H54 (cell line): ENCODE results near the gene MIR17HG.

Experiments used
- DNase-seq: peaks from one replicate; pipeline ENCODE4 v3.0.0; 2011; ENCODE audit warnings: low spot score, mixed read lengths; ENCODE audit not compliant: insufficient read length
- FAIRE-seq: peaks from 3 replicates; lab custom pipeline; 2011; peaks lifted over from hg19 to GRCh38; lab: Jason Lieb, UNC
- POLR2A ChIP-seq: IDR thresholded peaks from 2 replicates; pipeline ENCODE4 v1.6.1; 2011; ENCODE audit warnings: low read depth, mild to moderate bottlenecking, low read length

MIR17HG gene

GRCh38 chr13:91353494-91353893 is 6.0 kb downstream of the MIR17HG start:
- no peak for TF ChIP-seq POLR2A
- FAIRE-seq (no peak), DNase-seq (no peak)

- TF ChIP-seq POLR2A = no peak
- peak; percentile 78 for FAIRE-seq
- DNase-seq = no peak
Measured at GRCh38 chr13:91355099-91355825, 7.8 kb downstream of the MIR17HG start.

DNA sequence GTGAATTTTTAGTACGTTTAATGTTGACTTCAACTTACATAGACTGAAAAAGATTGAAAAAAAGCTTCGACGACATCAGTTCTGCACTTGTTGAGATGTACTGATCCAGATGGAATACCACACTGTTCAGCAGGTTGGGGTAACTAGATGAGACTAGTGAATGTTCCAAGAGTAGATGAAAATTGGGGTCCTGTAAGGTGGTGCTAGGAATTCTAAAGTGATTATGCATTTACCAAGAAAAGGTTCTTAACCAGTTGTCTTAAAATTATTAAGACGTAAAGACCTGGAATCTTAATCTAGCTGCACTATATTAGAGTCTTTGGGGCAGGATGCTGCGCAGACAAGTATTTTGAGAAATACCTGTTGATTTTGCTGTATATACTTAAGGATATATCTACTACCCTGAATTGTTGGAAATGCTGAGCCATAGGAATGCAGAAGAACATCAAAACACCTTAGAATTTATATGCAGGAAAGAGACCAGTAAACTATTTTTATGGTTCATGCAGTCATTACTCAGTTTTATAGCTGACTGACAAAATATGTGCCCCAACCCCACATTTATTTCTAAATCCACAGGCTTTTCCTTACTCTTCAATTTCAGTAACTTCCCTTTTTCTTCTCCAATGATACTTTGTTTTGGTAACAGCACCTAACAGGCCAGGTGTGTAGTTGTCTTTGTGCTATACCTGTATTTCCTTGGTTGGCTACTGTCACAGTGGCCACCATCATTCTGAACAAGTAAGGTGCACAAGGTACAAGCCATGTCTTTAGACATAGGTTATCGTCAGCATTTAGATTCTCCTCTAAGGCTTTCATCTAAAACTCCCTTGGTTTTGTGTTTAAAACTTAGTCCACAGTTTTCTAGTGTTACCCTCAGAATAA is 8.6 kb downstream of the MIR17HG start:
- no peak for DNase-seq
- peak; percentile 33 for FAIRE-seq
- TF ChIP-seq POLR2A = no peak

- DNase-seq (no peak), FAIRE-seq (peak; percentile 60)
- TF ChIP-seq POLR2A = no peak
Measured at GRCh38 chr13:91356919-91357612, 9.6 kb downstream of the MIR17HG start.

- DNase-seq = no peak
- no peak for TF ChIP-seq POLR2A
- FAIRE-seq = peak; percentile 65
Measured at GRCh38 chr13:91357613-91358386, 10.3 kb downstream of the MIR17HG start.

GRCh38 chr13:91358387-91358782 is 10.9 kb downstream of the MIR17HG start:
- no peak for FAIRE-seq

DNA sequence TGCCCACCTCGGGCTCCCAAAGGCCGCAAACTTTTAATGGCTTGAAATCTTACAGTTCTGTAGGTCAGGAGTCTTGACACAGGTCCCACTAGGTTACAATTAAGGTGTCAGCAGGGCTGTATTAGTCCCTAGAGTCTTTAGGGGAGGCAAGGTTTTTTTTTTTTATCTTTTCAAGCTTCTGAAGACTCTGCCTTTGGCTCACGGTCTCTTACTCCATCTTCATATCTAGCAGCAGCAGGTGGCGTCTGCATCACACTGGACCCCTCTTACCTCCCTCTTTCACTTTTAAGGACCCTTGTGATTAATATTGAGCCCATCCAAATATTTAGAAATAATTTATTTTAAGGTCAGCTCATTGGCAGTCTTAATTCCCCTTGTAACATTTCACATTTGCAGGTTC is 11.6 kb downstream of the MIR17HG start:
- DNase-seq (no peak), FAIRE-seq (no peak)
- TF ChIP-seq POLR2A = no peak

More at GRCh38 chr13:91358387-91358782, 10.9 kb downstream of the MIR17HG start:
- TF ChIP-seq POLR2A = no peak
- DNase-seq = no peak

DNA sequence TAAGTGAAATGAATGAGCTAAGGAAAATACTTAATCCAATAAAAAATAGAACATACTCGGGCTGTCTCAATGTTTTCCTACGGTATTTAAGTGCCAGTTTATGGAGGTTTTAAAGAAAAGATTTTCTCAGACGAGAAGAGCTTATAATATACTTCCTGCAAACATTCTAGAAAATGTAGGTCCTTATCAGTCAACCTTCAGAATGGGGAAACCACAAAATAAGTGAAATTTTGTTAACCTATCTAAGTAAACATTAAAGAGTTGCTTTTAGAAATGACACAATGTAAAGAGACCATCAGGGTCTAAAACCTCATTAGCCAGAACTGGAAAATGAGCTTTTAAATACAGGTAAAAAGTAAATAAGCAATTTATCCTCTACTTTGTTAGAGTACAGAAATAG is 12.1 kb downstream of the MIR17HG start:
- no peak for TF ChIP-seq POLR2A
- DNase-seq (no peak), FAIRE-seq (no peak)

DNA sequence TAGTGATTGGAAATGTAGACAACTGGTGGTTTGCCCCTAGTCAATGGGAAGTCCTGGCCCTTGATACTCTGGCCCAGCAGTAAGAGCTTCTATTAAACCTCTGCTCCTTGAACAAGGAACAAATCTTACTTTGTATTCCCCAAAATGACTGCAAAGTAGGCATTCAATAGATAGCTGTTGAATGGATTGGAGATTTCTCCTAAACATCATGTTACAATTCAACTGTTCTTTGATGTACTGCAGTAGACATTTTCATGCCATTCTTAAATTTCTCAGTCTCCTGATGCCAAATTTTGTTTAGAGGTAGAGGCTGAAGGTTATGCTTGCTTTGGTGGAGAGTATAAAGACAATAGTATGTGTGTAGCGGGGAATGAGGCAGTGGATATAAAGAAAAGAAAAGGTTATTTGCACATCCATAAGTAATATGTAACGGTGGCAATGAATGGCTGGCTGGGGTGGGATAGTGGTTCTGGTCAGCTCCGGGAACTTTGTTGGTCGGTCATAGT is 12.8 kb downstream of the MIR17HG start:
- TF ChIP-seq POLR2A = no peak
- no peak for DNase-seq
- no peak for FAIRE-seq

DNA sequence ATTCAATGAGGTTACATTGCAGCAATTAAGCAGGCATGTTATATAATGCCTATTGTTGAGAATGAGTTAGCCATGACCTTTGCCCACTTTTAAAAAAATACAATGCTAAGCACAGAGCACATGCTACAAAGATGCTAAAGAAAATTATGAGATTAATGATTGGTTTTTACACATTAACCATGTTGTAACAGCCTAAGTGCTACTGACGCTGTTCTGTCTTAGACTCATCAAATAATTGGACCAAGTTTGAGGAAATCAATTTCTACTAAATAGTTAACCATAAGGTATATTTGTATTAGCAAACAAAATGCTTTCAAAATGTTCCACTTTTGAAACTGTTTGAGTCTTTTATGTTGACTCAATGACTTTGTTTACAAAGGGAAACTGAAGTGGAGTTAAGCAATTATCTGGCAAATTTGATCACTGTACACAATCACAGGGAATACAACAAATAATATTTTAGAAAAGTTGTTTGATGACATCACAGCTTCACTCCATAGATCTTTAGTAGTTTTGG is 14.3 kb downstream of the MIR17HG start:
- FAIRE-seq (peak; percentile 61), DNase-seq (no peak)
- no peak for TF ChIP-seq POLR2A

- FAIRE-seq = peak; percentile 43
- no peak for DNase-seq
- TF ChIP-seq POLR2A = no peak
Measured at GRCh38 chr13:91362908-91363307, 15.4 kb downstream of the MIR17HG start.

DNA sequence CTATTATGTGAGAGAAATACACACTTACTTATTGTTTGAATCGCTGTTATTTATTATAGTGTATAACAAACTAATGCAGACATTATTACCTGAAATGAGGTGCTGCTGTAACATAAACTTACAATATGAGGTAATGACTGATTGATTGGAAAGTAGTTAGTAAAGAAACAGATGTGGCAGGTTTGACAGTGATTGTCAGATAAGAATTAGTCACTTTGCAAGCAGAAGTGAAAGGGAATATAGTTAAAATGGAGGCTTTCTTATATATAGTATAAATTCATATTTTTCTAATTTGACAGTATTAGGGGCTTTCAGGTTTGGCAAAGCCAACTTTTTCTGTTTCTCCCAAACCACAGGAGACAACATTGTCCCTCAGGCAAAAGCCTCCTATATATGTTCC is 20.6 kb downstream of the MIR17HG start:
- no peak for FAIRE-seq
- no peak for DNase-seq
- no peak for TF ChIP-seq POLR2A
